GM18873 (cell line): ENCODE results near the gene ABAT.

Experiments used
- ATAC-seq: cut with Tn5 transposase; IDR thresholded peaks from one replicate; pipeline ENCODE4 v1.9.1; 2021; ENCODE audit warnings: mild to moderate bottlenecking, moderate library complexity, moderate number of reproducible peaks; ENCODE audit not compliant: unreplicated experiment, low FRiP score

The ABAT gene

GRCh38 chr16:8714807-8715206 is 40.4 kb downstream of the ABAT start:
- ATAC-seq = no peak

DNA sequence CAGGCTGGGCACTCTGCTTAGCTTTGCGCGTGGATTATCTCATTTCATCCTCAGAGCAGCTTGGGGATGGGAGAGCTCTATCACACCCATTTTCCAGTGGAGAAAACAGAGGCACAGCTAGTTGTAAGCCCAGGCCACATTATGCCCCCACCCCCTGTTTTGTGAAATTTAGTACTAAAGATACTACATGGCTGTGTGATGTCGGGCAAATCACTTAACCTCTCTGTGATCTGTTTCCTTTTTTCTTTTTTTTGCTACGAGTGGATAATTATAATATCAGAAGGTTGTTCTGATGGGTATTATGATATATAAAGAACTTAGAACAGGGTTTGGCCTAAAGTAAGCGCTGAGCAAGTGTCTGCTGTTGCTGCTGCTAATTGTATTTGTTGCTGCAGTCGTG is 41.6 kb downstream of the ABAT start:
- no peak for ATAC-seq

DNA sequence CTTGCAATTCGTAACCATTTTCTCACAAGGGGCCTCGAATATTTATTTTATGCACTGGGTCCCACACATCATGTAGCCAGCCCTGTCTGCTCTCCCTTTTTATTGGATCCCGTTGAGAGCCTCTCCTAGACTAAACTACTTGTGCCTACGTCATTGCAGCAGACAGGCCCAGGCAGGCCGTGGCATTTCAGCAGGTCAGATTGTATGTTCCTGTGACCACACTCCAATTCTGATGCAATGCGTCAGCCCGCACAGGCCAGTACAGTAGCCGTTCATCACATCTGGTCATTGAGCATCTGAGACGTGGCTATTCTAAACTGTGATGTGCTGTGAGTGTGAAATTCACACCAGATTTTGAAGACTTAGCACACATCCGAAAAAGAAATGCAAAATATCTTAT is 42.2 kb downstream of the ABAT start:
- no peak for ATAC-seq

- no peak for ATAC-seq
Observed at GRCh38 chr16:8717469-8717868, 43.1 kb downstream of the ABAT start.

DNA sequence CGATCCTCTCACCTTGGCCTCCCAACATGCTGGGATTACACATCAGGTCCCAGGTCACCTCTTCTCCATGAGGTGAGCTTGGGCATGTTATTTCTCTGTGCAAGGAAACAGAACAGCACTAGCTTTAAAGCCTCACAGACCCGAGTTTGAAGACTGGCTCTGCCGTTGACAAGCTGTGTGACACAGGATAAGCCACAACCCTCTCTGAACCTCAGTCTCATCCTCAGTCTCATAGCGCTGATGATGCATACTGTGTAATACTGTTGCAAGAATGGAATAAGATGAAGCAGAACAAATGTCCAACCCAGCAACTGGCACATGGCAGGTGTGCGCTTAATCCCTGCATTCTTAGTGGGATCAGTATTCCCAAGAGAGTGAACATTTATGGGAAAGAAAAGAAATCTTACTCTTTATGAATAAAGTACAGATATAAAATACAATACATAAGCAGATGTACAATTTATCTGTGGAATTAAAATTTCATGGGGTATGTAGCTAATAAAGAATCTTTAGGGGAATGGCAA is 43.5 kb downstream of the ABAT start:
- no peak for ATAC-seq

DNA sequence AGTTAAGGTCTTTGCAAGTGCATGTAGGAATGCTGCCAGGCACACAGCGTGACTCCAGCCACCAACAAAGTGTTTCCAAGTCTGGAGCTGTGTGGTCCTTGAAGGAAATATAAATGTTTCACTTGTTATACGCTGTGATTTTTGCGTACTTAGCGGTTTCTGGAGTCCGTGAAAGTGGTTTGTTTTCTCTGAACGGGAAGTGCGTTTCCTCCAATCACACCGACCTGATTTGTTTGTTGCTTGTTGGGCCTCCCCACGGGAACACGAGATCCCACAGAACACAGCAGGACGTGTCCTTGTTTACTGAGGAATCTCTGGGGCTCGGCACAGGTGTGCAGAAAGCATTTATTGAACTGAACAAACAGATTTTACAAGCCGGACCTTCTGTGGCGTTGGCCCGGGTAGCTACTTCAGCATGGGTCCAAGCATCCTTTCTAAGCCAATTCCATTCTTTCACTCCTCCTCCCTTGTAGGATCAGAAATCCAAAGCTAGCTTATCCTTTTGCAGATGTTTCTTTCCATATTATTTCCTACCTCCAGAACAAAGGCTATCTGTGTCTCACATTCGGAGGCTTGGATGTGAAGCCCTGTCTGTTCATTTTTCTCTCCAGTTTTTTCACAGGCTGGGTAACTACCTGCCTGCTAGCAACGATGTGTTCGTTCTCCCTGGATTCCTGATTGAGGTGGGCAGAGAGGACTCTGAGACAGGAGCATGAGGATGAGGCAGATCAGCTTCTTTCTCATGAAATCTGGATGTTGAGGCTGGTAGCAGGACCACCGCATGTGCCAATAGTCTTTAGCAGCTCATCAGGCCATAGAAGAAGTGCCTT is 44.6 kb downstream of the ABAT start:
- ATAC-seq = no peak

DNA sequence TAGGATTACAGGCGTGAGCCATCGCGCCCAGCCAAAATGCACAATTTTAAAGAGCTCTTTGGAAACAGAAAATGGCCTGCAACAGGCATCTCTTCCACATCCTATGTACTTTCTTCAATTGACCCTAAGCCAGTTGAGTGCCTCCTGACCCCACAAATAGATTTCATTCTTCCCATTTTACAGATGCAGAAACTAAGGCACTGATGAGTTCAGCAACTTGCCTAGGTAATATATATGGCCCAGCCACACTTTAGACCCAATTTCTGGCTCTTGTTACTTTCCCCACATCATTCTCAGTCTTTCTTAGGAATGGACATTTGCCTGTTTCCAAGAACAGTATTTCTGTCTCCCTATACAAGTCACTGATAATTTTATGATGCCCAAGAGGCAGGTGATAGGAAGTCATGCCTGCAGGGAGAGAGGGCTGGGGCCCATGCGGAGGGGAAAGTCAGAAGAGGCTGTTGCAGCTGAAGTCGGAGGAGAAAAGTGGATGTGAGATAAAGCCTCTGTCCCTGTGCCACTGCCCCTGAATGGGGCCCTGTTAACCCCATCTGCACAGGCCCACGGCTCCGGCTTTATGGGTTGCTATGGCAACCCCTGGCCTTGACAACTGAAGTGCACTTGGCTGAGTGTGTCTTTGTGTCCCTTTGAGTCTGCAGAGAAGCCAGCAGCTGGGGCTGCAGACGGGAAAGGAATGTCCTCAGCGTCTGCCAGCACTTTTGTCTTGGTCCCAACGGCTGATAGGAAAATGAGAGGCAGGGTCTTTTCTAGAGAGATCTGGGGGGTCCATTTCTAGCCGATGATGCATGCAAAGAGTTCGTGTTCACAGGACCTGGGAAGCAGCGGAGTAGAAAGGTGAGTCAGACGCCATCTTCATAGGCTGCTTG is 45.9 kb downstream of the ABAT start:
- ATAC-seq = no peak

- no peak for ATAC-seq
Observed at GRCh38 chr16:8720967-8721308, 46.5 kb downstream of the ABAT start.

DNA sequence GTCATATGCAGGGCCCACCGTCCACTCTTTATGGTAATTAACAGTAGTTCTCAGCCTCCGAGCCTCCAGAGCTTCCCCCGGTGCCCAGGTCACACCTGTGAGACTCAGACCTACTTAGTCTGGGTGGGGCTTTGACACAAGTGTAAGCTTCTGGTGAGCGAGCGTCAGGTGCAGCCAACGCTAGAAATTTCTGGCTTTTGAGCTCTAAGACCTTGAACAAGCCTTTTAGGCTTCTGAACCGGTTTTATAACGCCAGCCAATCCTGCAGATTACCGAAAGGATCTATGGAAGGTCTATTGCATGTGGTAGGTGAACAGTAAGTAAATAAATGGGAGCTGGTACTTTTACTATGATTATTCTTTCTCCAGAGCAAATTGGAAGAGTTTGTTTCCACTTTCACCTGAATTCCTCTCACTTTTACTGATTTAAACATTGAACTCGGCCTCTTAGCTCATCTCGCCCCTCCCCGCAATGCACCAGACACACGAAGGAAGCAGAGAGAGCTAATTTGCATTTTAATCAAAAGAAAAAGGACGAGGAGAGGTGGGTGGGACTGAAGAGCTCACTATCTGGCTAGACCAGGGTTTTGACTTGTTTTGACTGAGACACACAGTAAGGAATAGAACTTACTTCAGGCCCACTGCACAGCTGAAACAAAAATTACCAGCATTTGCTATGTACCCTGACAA is 47.1 kb downstream of the ABAT start:
- no peak for ATAC-seq

- no peak for ATAC-seq
Observed at GRCh38 chr16:8722025-8722348, 47.6 kb downstream of the ABAT start.

DNA sequence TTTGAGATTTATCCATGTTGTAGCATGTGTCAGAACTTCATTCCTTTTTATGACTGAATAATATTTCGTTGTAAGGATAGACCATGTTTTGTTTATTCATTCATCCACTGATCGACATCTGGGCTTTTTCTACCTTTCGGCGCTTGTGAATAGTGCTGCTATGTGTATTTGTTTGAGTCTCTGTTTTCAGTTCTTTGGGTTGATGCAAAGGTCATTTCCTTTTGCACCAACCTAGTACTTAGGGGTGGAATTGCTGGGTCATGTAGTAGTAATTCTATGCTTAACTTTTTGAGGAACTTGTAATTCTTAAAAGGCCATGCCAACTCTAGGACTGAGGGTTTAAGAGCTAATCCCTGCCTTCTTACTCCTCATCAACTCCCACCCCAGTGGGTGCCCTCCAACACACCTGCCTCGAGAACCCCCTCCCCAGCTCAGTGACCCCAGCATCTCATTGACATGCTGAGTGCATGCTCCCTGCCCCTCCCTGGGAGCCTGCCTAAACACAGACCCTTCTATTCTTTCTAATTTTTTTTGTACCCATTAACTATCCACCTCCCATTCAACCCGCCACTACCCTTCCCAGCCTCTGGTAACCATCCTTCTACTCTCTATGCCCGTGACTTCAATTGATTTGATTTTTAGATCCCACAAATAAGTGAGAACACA is 51.2 kb downstream of the ABAT start:
- no peak for ATAC-seq

- ATAC-seq = no peak
Observed at GRCh38 chr16:8727131-8727806, 52.9 kb downstream of the ABAT start.

DNA sequence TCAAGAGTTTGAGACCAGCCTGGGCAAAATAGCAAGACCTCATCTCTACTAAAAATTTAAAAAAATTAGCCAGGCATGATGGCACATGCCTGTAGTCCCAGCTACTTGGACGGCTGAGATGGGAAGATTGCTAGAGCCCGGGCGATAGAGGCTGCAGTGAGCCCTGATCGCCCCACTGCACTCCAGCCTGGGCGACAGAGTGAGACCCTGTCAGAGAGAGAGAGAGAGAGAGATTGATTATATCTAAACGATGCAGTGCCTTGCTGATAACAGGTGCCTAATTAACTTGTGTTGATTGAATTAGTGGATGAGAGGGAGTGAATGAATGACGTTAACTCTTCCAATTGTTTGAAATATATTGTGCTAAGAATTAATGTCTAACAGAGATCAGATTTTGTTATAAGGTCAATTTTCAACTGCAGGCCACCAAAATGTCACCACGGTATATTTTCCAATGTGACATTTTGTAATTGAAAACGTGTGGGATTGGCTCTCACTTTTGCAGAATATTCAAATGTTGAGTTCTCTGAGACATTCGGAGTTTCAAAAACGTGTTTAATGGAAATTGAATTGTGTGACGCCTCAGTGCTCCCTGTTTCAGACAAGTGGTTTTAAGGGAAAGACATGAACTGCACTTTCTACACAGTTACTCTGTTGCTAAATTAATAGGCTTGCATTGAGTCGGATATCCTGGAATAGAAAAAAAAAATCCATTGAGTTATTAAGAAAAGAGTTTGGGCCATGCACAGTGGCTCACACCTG is 53.6 kb downstream of the ABAT start:
- ATAC-seq = no peak

DNA sequence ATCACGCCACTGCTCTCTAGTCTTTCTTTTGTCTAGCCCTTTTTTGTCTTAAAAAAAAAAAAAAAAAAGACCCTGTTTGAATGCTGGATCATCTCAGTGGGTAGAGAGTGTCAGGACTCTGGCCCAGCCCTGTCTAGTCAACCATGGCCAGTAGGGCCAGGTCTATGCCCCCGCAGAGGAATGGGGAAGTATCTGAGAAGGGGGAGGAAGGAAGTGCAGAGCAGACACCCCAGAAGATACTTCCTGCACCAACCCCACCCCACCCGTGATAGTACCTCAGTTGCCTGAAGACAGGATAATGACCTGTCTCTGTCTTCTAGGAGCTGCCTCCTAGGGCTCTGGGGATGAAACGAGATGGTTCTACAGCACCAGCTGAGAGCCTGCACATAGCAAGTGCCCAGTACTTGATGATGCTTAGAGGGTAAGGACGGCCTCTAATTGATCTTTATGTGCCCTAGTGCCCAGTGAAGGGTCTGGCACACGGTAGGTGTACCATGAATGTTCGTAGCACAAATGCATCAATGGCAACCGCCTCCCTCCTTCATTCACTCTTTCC is 55.4 kb downstream of the ABAT start:
- no peak for ATAC-seq

GRCh38 chr16:8730335-8730915 is 56.0 kb downstream of the ABAT start:
- no peak for ATAC-seq

DNA sequence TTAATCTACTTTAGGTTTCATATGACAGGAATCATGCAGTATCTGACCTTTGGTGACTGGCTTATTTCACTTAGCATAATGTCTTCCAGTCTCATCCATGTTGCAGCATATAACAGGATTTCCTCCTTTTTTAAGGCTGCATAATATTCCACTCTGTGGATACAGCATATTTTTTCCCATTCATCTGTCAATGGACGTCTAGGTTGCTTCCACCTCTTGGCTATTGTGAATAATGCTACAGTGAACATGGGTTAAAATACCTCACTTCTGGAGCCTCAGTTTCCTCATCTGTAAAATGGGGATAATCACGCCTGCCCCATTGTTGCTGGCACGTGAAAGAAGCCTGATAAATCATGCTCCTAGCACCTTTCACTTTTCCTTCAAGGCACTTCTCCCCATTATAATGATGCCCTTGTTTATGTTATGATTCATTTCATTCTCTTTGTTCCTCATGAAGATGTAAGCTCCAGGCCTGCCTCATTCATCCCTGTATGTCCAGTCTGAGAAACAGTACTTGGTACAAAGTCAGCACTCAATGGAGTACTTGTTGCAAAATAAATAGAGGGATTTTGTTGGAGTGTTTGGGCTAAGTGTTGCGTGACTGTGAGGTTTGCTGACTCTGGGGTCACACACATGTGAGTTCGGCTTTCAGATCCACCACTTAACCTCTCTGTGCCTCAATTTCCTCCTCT is 59.6 kb downstream of the ABAT start:
- no peak for ATAC-seq

DNA sequence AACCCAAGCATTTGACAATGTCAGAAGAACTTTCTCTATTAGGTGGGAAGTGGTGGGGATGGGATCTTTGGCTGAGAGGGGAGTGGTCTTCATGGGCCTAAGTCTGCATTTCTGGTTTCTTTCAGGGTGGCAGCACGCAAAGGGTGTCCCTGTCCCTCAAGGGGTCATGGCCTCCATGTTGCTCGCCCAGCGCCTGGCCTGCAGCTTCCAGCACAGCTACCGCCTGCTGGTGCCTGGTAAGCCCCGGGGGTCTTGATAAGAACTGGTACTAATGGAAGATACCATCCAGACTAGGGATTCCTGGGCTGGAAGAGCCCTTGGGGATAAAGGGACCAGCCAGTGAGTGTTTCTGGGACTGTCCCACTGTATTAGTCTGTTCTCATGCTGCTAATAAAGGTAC is 61.2 kb downstream of the ABAT start:
- no peak for ATAC-seq

DNA sequence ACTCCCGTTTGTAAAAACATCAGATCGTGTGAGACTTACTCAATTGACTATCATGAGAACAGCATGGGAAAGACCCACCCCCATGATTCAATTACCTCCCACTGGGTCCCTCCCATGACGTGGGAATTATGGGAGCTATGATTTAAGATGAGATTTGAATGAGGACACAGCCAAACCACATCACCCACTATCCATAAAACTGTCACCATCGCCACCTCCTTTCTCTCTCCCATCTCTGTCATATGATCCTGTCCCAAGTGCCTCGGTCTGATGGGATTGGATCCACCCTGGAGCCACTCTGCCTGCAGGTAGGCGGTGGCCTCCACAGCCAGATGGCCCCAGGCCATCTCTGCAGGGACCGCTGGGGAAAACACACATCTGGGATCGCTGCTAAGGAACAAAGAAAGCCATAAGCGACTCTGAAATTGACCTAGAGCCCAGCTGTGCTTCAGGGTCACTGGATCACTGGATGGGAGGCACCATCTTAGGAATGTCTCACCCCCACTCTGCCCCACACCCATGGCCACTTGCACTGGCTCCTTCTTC is 61.8 kb downstream of the ABAT start:
- ATAC-seq = no peak
